GM18520 (cell line): Measurements from ENCODE around the gene USB1.

Source experiments
- ATAC-seq: cut with Tn5 transposase; IDR thresholded peaks from one replicate; pipeline ENCODE4 v1.9.1; 2021; ENCODE audit not compliant: unreplicated experiment

The USB1 gene

DNA sequence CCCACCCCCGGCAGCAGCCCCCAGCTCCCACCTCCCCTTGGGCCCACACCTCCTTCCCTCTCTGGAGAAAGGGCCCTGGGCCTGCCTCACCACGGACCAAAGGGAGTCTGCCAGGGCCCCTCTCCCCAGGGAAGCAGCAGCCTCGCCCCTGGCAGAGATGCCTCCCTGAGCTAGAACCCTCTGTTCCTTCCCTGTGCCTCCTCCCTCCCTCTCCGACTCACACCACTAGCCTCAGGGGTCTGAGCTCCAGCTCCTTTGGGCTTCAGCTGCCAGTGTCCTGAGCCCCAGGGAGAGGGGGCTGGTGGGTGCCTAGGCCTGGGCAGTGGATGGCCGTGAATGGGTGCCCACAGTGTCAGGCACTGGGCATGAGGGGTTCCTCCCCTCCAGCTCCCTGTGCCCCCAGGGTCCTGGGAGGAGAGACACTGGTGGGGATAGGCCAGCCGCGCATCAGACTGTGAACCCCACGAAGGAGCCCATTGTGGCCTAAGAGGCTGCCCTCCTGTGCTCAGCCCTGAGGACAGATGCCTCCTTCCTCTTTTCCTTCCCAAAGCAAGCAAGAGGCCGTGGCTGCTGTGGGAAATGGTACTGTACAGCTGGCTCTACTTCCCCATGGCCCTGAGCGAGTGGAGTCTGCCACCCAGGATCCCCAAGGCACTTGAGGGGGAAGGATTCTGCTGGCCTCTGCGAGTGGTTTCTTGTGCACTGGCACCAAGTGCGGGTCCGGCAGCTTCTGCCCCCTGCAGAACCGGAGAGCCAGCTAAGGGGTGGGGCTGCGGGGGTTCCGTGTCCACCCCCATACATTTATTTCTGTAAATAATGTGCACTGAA lies 45.1 kb downstream of the USB1 start:
- ATAC-seq: no peak

DNA sequence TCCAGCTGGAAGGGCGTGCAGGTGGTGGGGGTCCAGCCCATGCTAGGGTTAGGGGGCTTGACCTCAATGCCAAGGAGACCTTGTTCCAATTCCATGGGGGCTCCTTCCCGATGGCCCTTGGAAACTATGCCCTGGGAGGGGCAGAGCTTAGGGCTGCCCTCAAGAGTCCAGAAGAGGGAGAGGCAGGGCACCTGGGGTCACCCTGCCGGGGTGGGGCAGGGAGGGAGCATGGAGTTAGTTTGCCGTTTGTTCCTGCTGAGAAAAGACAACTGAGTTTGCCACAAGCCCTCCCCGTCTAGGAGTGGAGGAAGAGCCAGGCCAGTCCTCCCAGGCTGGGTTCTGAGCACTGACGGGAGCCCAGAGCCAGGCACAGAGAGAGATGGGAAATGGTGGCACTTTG lies 45.7 kb downstream of the USB1 start:
- ATAC-seq: no peak

- ATAC-seq: no peak
Observed at GRCh38 chr16:58047557-58048348, 46.5 kb downstream of the USB1 start.

GRCh38 chr16:58048494-58049231 lies 47.5 kb downstream of the USB1 start:
- ATAC-seq: no peak

DNA sequence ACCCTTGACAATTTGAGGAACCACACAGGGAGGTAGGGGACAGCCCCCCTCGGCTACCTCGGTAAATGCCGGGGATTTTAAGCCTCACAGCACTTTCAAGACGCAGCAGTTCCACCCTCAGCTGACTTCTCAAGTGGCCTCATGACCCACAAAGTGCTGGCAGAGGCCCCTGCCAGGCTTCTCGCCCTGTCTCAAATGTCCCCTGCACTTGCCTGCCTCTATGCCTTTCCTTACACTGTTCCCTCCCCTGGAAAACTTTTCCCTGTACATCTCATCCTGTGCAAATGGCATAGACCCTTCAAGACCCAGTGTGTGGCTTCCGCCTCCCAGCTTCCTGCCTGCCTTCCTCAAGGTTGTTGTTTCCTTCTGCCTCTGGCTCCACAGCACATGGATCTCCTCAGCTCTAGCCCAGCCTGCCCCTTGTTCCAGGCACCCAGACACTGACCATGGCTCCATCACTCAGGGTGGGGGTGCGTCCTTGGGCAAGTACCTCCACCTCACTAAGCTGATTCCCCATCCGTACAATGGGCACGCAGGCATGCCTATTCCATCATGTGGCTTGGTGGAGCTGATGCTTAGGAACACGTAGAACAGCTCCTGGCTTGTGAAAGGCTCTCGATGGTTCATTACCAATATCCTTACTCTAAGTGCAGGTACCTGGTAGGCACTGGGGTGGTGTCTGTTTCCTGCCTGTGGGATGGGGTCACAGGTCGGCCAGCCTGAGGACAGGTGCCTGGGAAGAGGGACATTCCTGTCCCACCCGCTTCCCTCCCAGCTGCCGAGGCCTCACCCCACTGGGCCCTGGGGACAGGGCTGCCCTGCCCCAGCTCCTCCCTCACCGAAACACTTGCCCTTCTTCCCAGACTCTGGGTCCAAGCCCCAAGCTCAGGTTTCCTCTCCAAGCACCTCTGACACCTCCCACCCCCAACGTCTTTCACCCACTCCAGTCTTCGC lies 48.3 kb downstream of the USB1 start:
- no peak for ATAC-seq

GRCh38 chr16:58051296-58051695 lies 50.1 kb downstream of the USB1 start:
- ATAC-seq: no peak

- ATAC-seq: no peak
Observed at GRCh38 chr16:58051821-58052603, 50.8 kb downstream of the USB1 start.

DNA sequence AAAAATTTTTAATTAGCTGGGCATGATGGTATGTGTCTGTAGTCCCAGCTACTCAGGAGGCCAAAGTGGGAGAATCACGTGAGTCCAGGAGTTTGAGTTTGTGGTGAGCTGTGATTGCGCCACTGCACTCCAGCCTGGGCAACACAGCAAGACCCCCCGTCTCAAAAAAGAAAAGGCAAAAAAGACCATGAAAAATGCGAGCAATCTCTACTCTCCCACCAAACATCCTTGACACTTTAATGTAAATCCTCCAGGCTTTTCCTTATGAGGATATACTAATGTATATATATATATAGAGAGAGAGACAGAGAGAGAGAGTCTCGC lies 52.4 kb downstream of the USB1 start:
- no peak for ATAC-seq

DNA sequence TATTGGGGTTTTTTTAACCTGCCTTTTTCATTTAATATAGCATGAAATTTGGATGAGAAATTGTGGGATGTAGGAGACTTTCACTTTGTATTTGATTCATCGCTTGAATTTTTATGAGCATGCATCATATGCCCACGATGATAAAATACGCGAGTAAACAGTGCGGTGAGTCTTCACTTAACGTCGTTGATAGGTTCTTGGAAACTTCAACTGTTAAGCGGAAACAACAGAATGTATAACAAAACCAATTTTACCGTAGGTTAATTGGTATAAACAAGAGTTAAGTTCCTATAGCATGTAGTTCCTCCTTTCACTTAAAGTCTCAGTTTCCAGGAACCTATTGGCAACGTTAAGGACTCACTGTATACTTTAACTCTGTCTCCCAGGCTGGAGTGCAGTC lies 53.1 kb downstream of the USB1 start:
- ATAC-seq: no peak

GRCh38 chr16:58056580-58056979 lies 55.4 kb downstream of the USB1 start:
- no peak for ATAC-seq

GRCh38 chr16:58057121-58057520 lies 55.9 kb downstream of the USB1 start:
- no peak for ATAC-seq

DNA sequence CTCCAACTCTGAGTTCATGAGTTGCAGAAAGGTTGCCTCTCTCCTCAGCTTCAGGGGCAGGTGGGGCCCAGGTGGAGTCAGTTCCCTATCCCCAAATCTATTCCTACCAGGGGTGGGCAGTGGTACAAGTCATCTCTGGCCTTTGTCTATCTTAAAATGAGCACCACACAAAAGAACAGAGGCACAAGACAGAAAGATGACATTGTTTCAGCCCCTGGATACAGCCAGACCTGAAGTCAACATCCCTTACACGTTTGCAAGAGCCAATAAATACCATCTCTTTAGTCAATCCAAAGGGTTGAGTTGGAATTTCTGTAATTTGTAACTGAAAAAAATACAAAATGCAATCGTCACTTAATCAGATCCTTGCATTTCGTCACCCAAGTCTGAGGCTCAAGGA lies 56.6 kb downstream of the USB1 start:
- no peak for ATAC-seq

GRCh38 chr16:58062821-58063220 lies 61.6 kb downstream of the USB1 start:
- no peak for ATAC-seq

- ATAC-seq: no peak
Observed at GRCh38 chr16:58063377-58064076, 62.3 kb downstream of the USB1 start.

- ATAC-seq: no peak
Observed at GRCh38 chr16:58070585-58070984, 69.4 kb downstream of the USB1 start.
